ENCODE measurements around the gene GABRQ.

GABRQ gene

DNA sequence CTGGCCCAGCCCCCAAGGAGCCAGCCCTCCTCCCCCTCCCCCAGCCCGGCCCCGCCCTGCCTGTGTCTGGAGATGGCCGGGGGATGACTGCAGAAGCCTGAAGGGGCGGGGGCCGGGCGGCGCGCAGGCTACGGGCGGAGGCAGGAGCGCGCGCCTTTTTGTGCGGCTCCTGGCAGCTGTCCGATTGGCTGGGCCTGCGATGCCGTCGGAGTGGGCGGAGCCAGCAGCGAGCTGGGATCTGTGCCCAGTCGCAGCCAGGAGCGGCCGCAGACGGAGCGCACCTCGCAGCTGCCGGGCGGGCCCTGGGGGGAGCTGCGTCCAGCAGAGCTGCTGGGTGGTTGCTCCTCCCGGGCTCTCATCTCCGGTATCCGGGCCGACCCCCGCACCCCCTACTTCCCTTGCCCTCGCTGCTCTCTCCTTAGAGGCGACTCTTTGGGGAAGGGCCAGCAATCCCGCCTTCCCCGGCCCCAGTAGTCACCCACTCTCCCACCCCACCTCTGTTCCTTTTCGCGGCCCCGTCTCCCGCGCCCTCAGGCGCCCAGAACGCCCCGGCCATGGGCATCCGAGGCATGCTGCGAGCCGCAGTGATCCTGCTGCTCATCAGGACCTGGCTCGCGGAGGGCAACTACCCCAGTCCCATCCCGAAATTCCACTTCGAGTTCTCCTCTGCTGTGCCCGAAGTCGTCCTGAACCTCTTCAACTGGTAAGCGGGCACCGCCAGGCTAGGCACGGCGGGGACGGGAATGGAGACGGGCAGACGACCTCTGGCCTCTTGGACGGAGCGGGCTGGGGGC lies at the start of gene GABRQ:
TSS of gene GABRQ (plus strand) at position 247 of the 794 bp plus-strand sequence. CDS start at position 555, 308 bp downstream.
- H3K4me3 ChIP-seq (ENCODE audit: low read depth, low read length): no peak within 1 kb of the TSS
- TF ChIP-seq, protein P1, sequence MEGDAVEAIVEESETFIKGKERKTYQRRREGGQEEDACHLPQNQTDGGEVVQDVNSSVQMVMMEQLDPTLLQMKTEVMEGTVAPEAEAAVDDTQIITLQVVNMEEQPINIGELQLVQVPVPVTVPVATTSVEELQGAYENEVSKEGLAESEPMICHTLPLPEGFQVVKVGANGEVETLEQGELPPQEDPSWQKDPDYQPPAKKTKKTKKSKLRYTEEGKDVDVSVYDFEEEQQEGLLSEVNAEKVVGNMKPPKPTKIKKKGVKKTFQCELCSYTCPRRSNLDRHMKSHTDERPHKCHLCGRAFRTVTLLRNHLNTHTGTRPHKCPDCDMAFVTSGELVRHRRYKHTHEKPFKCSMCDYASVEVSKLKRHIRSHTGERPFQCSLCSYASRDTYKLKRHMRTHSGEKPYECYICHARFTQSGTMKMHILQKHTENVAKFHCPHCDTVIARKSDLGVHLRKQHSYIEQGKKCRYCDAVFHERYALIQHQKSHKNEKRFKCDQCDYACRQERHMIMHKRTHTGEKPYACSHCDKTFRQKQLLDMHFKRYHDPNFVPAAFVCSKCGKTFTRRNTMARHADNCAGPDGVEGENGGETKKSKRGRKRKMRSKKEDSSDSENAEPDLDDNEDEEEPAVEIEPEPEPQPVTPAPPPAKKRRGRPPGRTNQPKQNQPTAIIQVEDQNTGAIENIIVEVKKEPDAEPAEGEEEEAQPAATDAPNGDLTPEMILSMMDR (IDR thresholded peaks at IDR 0.05; ENCODE audit: control insufficient read depth, extremely low read depth, insufficient read depth): no peak
- DNase-seq (ENCODE audit: low read depth): no peak

DNA sequence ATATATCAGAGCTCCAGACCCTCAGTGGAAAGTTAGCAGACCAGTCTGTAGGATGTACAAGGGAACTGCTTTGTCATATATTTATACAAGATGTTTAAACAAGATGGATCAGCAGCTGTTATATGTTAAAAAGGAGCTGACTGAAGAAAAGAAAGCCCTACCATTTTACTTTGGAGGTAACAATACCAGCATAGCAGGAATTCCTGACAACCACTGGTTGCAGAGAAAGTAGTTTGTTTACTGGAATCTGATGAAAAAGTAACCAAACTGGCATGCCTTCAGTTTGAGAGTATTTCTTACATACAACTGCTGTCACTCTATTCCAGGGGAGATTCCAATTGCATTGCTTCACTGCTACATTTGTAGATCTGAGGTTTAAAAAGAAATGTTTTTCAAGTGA lies 49.5 kb upstream of the GABRQ start:
- no peak for DNase-seq (ENCODE audit: low read depth)
- H3K4me3 ChIP-seq (ENCODE audit: low read depth, low read length): no peak overlapping the region
- TF ChIP-seq, protein P1 (IDR thresholded peaks at IDR 0.05; ENCODE audit: control insufficient read depth, extremely low read depth, insufficient read depth): no peak

DNA sequence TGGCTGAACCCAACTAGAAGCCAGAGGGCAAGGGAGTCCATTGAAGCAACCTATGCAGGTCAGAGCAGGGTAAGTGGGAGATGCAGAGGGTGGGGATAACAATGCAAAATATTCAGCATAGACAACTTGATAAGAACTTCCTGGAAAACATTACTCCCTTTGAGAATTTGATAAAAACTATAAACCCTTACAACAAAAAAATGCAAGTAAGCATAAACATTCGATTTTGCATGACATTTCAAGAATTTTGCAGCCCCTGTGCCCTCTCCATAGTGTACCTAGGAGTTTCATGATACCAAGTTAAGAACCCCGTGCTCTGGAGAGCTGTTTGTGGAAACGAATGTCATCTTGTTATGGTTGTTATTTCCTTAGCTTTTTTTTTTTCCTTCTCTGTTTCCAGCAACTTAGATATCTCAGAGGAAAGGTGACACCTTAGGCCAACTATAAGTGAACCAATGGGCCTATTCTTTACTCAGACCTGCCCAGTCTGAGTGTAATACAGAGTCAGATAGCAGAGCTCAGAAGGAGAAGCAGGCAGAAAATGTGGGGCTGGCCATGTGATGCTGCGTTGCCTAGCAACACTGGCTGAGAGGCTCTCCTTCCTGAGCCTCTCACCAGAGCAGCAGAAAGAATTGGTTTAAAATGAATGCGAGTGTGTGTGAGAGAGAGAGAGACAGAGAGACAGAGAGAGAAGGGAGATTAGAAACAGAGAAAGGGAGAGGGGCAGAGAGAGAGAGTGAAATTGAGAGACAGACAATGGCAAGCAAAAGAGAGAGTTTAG lies 36.7 kb upstream of the GABRQ start:
- no peak overlapping the region for H3K4me3 ChIP-seq (ENCODE audit: low read depth, low read length)
- TF ChIP-seq, protein P1 (IDR thresholded peaks at IDR 0.05; ENCODE audit: control insufficient read depth, extremely low read depth, insufficient read depth): no peak
- DNase-seq (ENCODE audit: low read depth): no peak

DNA sequence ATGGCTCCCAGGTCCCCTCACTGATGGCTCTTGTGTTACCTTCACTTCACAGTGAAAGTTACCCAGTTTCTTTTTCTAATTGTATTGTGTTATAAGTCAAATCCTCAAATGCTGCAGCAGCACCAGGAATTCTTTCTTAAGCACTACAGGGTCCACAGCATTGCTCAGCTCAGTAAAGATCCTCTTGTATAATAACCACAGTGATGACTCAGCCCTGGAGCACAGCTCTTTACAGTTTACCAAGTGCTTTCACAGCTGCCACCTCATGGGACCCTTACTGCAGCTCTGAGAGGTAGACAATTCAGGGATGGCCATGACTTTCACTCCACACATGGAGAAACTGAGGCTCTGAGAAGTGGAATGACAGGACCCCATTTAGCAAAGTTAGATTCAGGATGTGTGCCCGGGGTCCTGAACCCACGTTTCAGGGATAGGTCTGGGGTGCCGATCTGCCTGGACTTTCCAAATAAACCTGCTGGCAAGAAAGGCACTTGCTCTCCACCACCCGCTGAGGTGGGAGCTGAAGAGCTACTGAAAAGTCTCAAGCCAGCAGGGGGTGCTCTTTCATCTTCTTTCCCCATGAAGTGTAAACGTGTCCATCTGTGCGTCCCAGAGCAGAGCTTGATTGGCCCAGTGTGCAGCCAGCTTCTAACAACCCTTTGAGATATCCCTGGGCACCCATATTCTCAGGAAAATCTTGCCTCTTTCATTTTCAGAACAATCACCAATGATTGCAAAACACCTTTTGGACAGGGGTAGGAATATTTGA lies 35.7 kb upstream of the GABRQ start:
- DNase-seq (ENCODE audit: low read depth): no peak
- TF ChIP-seq, protein P1 (IDR thresholded peaks at IDR 0.05; ENCODE audit: control insufficient read depth, extremely low read depth, insufficient read depth): no peak
- no peak overlapping the region for H3K4me3 ChIP-seq (ENCODE audit: low read depth, low read length)

DNA sequence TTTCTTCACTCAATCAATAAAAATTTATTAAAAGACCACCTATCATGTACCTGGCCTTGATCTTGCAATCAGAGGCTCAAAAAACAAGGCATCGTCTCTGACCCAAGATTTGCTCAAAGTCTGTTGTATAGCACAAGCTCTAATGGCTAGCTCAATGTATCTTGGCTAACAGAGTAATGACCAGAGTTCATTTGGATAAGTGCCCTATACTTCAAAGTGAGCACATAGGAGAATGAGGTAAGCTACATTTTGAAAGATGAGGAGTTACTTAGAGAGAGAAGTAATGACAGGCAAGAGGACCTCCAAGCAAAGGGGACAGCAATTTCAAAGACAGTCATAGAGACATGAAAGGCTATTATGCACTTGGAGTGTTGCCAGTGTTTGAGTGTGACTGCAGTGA lies 22.9 kb upstream of the GABRQ start:
- TF ChIP-seq, protein P1 (IDR thresholded peaks at IDR 0.05; ENCODE audit: control insufficient read depth, extremely low read depth, insufficient read depth): no peak
- DNase-seq (ENCODE audit: low read depth): no peak
- H3K4me3 ChIP-seq (ENCODE audit: low read depth, low read length): no peak overlapping the region

DNA sequence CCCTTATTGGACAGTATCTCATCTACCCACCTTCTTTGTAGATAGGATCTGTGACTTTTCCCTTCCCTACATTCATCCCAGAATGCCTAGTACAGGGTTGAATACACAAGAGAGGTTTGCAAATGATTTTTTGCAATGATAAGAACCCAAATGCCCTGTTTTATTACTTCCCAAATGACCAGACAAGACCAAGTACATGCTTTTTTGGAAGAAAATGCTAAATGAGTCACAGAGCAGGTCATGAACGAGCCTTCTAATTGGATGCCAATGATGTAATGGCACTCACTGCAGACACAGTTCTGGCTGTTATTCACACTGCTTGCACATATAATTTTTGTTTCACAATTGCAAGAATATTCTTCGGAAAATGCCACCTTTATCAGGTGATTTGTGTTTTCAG lies 17.8 kb upstream of the GABRQ start:
- no peak for DNase-seq (ENCODE audit: low read depth)
- TF ChIP-seq, protein P1 (IDR thresholded peaks at IDR 0.05; ENCODE audit: control insufficient read depth, extremely low read depth, insufficient read depth): no peak
- no peak overlapping the region for H3K4me3 ChIP-seq (ENCODE audit: low read depth, low read length)
